A673 (cell line): ENCODE measurements around the gene SUPT4H1. TPM values are rescaled to one million over a fixed set of nuclear protein-coding genes. Genes with fewer than 3 reads are reported as not detected.

Experiments
- BruUV-seq: library from RNA; stranded (reverse); fragments of 400-500 nt; replicated peaks from 2 replicates; lab custom pipeline; 2021; lab: Mats Ljungman, UMichigan
- CTCF ChIA-PET: fragments of 300-600 bp; sonication (Branson Sonifier 250); formaldehyde crosslinking; loops from one replicate; lab custom pipeline; 2022; ENCODE audit warnings: antibody characterized with exemption; lab: Charles Lee
- POLR2A ChIA-PET: fragments of 300-600 bp; sonication (Branson Sonifier 250); formaldehyde crosslinking; loops from one replicate; lab custom pipeline; 2022; ENCODE audit warnings: antibody characterized with exemption; ENCODE audit not compliant: low non-redundant PET; lab: Charles Lee
- DNase-seq: peaks from one replicate; pipeline ENCODE4 v3.0.0-alpha.2; 2015; ENCODE audit warnings: low spot score
- H3K27ac ChIP-seq: fragments of 200-600 bp; sonication (generic); 2 replicates; pipeline ENCODE4 v1.5.1; 2016; ENCODE audit warnings: mixed run types, low read depth, mild to moderate bottlenecking, mixed read lengths, antibody characterized with exemption, low read length; ENCODE audit not compliant: poor library complexity, severe bottlenecking
- H3K27me3 ChIP-seq: fragments of 200-600 bp; sonication (generic); replicated peaks from 2 replicates; pipeline ENCODE4 v1.6.1; 2017; ENCODE audit warnings: mixed run types, low read depth, mild to moderate bottlenecking, mixed read lengths, antibody characterized with exemption, low read length; ENCODE audit not compliant: insufficient read depth, poor library complexity
- H3K36me3 ChIP-seq: fragments of 200-600 bp; sonication (generic); 2 replicates; pipeline ENCODE4 v1.6.1; 2016; ENCODE audit warnings: mixed run types, mild to moderate bottlenecking, mixed read lengths, antibody characterized with exemption, low read length; ENCODE audit not compliant: insufficient read depth, poor library complexity, severe bottlenecking
- H3K4me1 ChIP-seq: fragments of 200-600 bp; sonication (generic); 2 replicates; pipeline ENCODE4 v1.6.1; 2017; ENCODE audit warnings: mixed run types, mild to moderate bottlenecking, mixed read lengths, antibody characterized with exemption, low read length; ENCODE audit not compliant: insufficient read depth, poor library complexity, severe bottlenecking
- H3K4me3 ChIP-seq: fragments of 200-600 bp; sonication (generic); 2 replicates; pipeline ENCODE4 v1.5.1; 2016; ENCODE audit warnings: low read depth, mixed run types, mild to moderate bottlenecking, mixed read lengths, low read length; ENCODE audit not compliant: poor library complexity, severe bottlenecking
- H3K9me3 ChIP-seq: fragments of 200-600 bp; sonication (generic); 2 replicates; pipeline ENCODE4 v1.6.1; 2016; ENCODE audit warnings: mixed run types, low read depth, mild to moderate bottlenecking, mixed read lengths, antibody characterized with exemption, low read length; ENCODE audit not compliant: poor library complexity, severe bottlenecking
- EZH2 ChIP-seq: fragments of 200-600 bp; sonication (generic); IDR thresholded peaks from 2 replicates; pipeline ENCODE4 v1.6.1; 2017; ENCODE audit warnings: borderline replicate concordance, low read depth, mild to moderate bottlenecking, mixed read lengths, antibody characterized with exemption, low read length; ENCODE audit not compliant: poor library complexity, severe bottlenecking
- intact Hi-C: fragments of 100-400 bp; cut with micrococcal nuclease; formaldehyde crosslinking; loops from one replicate; pipeline ENCODE4 v1.10.0; 2022; ENCODE audit not compliant: unreplicated experiment
- total RNA-seq: library from RNA; stranded (reverse); gene quantifications from 2 replicates; pipeline ENCODE4 v1.2.3, GENCODE V29; 2021
- TF ChIP-seq, protein P1 (sequence below): fragments of 300-800, 200-600 bp; sonication (generic); conservative IDR thresholded peaks from 2 replicates; pipeline ENCODE4 v1.5.1; 2017; ENCODE audit warnings: low read depth, mild to moderate bottlenecking, antibody characterized with exemption, low read length, moderate library complexity, mixed read lengths

Gene SUPT4H1
- total RNA-seq, 1 experiment from 2014 or later: 106 TPM

DNA sequence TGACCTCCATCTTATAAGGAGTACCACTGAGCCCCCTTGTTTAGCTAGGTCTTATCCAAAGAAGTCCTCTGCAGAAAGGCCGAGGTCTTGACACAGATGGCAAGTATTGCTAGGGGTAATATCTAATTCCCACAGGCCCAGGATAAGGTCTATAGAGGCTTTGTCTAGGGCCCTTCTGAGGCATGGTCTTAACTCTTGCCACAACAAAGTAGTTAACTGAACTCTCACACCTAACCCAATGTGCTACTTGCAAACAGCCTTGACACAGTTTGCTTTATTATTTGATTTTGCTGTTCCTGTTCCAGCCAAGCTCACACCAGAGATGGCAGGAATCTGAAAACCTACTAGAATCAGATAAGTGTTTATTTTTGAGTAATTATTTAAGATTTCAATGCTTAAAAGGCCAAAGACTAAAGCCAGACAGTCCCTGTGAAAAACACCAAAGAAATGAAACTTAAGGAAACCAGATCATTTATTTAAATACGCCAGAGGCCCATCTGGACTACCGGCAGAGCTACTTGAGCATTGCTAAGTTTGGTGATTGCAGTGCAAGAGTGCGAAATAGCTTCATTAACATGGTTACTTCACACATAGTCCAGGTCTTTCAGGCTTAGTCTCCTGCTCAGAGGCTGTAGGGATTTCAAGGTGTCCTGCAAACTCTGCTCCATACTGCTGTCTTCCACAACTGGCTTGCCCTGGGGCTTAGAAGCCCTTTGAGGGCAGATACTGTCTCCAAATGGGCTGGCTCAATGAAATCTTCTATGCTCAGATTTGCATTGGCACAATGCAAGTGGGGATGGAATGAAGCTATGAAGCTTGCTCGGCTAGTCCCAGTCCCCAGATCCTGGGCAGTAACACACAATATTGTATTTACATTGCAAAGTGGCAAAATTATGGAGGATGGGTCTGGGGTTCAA is 28.5 kb upstream of the SUPT4H1 start:
- Histone ChIP-seq H3K4me3 (no peak overlapping the region), H3K27ac (no peak overlapping the region), H3K27me3 (peaks cover 17% of the 10 kb centered on the region), H3K9me3 (no peaks in the 10 kb centered on the region), H3K36me3 (no peaks in the 10 kb centered on the region), H3K4me1 (no peaks in the 10 kb centered on the region)
- BruUV-seq: no TSS peak
- TF ChIP-seq, protein P1, sequence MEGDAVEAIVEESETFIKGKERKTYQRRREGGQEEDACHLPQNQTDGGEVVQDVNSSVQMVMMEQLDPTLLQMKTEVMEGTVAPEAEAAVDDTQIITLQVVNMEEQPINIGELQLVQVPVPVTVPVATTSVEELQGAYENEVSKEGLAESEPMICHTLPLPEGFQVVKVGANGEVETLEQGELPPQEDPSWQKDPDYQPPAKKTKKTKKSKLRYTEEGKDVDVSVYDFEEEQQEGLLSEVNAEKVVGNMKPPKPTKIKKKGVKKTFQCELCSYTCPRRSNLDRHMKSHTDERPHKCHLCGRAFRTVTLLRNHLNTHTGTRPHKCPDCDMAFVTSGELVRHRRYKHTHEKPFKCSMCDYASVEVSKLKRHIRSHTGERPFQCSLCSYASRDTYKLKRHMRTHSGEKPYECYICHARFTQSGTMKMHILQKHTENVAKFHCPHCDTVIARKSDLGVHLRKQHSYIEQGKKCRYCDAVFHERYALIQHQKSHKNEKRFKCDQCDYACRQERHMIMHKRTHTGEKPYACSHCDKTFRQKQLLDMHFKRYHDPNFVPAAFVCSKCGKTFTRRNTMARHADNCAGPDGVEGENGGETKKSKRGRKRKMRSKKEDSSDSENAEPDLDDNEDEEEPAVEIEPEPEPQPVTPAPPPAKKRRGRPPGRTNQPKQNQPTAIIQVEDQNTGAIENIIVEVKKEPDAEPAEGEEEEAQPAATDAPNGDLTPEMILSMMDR: no peak
- no peak for TF ChIP-seq EZH2
- ChIA-PET CTCF (no interaction called here), POLR2A (no interaction called here)
- DNase-seq: no peak
- intact Hi-C loops: no loop called here

DNA sequence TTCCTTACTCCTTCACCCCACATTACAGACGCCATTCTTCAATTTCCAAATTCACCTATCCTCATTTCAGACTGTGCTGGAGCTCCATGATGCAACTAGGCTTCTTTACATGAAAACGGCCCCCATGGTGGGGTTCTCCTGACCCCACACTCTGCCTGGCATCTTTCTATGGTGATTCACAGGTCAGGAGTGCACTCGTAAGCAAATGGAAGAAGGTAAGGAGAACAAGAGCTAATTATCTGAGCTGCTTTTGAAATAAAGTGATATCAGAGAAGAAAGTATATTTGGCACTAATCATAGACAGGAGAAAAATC is 27.5 kb upstream of the SUPT4H1 start:
- no TSS peak for BruUV-seq
- H3K36me3 ChIP-seq: no peaks in the 10 kb centered on the region
- peaks cover 11% of the 10 kb centered on the region for H3K27me3 ChIP-seq
- POLR2A ChIA-PET: no interaction called here
- intact Hi-C loops: no loop called here
- no peak for DNase-seq
- H3K9me3 ChIP-seq: no peaks in the 10 kb centered on the region
- no peak overlapping the region for H3K27ac ChIP-seq
- H3K4me1 ChIP-seq: no peaks in the 10 kb centered on the region
- H3K4me3 ChIP-seq: no peak overlapping the region
- CTCF ChIA-PET: no interaction called here
- TF ChIP-seq EZH2: no peak
- TF ChIP-seq, protein P1: no peak

DNA sequence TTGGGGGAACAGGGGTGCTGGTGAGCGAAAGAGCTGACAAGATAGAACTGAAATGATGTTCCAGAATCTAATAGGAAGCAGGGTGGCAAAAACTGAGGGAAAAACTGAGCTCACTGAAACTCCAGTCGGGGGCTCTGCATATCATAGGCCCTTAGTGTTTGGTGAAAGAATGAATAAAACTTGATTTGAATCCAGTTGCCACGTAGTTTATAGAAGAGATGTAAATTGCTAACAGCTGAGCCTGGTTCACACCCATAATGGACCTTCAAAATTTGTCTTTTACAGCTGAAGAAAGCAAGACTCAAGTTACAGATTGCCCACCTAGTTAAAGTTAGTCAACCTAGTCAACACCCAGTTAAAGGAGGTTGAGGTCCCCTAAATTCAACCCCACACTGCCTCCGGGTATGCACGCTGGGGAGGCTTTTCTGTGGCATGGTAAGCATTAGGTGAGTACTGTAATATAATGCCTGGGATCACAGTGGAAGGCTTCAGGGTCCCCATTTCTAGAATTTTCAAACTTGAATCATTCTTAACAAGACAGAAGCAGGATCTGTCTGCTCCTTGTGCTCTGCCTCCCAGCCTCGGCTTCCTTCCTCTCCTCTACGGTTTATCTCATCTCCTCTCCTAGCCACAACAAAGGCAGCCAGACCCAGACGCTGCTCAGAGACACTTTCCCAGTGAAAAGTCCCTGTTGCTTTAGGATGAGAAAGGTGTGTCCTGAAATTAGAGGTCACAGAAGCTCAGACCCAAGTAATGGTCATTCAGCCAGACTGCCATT is 26.9 kb upstream of the SUPT4H1 start:
- H3K4me3 ChIP-seq: no peak overlapping the region
- DNase-seq: no peak
- ChIA-PET CTCF (no interaction called here), POLR2A (no interaction called here)
- H3K9me3 ChIP-seq: no peaks in the 10 kb centered on the region
- intact Hi-C loops: no loop called here
- H3K36me3 ChIP-seq: no peaks in the 10 kb centered on the region
- H3K27me3 ChIP-seq: peaks cover 5% of the 10 kb centered on the region
- TF ChIP-seq, protein P1: no peak
- no peak for TF ChIP-seq EZH2
- no peaks in the 10 kb centered on the region for H3K4me1 ChIP-seq
- no peak overlapping the region for H3K27ac ChIP-seq
- no TSS peak for BruUV-seq
